AML-193 (cell line): ENCODE measurements around the gene EDN1.

Experiments used
- DNase-seq, 2 experiments: peaks; one replicate each; lab custom pipeline; 2025; lab: John Stamatoyannopoulos, UW

Gene EDN1

GRCh38 chr6:12289933-12290820 is at the start of gene EDN1:
TSS of gene EDN1 (plus strand) at chr6:12290361. CDS start at chr6:12290630, 269 bp downstream.
- peak; percentile 82 to 83 for DNase-seq

DNA sequence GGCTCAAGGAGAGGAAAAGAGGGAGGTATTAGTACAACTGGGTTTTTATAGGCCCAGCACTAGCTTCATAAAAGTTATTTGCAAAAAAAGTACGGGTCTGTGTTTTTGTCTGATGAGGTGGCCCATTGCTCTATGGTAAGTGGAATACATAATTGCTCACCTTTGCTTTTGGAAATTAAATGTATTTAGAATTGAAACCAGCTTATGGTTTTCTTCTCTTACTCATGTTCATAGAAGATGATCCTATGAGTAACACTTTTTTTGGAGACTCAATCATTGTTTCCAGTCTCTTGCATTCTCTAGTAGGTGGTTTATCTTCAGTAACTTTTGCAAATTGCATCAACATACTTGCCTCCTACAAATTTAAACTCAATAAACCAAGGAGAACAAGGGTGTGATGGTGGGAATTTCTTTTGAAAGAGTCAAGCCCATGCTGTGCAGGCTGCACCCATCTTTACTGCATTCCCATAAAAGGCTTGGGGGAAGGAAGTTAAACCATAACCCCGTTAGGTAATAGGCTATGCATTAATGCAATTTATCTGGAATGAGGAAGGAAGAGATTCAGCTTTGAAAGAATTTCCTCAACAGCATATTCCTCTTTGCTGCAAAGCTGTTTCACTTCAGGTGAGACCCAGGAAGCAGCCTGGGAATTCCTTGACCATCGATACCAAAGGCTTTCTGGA is 48.5 kb upstream of the EDN1 start:
- peak; percentile 81 to 82 for DNase-seq

- no peak for DNase-seq
Observed at GRCh38 chr6:12243169-12243568, 47.0 kb upstream of the EDN1 start.

- DNase-seq, result no peak
Observed at GRCh38 chr6:12245360-12245759, 44.8 kb upstream of the EDN1 start.

DNA sequence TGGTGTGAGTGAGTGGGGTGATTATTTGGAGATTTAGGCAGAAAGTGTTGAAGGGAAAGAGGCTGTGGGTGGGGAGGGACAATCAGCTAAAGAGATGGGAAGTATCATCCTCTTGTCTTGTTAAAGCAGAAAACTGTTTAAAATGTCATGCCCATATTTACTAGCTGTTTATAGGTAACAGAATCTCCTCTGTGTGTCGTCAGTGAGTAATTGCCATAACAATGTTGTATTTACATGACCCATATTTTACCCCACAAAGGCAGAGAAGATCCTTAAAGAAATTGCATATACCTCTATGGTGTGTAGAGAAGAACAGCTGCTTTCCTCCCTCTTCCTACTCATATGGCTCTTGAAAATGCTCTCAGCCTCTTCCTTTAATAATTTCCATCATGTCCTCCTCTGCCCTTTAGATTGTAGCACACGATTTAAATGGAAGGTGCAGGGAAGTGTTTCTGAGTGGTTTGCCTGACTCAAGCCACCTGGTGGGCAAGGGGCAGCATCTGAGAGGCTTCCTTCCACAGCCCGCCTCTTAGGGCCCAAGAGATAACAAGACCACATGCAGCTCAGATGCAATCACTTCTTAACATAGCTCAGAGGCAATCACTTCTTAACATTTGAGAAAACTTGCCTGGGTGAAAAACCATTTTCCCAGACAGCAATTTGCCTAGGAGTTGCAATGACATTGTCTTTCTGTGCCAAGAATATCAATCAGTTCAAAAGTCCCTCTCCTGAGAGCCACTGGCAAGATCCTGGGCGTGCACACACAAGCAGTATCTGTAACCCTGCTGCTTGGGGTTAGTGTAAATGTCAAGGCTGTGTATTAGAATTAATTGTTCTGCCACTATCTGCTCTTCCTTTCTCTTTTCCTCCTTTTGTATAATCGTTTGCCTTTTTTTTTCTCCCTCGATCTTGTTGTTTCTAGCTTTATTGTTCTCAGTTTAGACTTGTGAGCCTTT is 44.1 kb upstream of the EDN1 start:
- DNase-seq, result no peak

GRCh38 chr6:12246900-12247299 is 43.3 kb upstream of the EDN1 start:
- DNase-seq, result no peak

- no peak for DNase-seq
Observed at GRCh38 chr6:12249541-12250382, 40.4 kb upstream of the EDN1 start.

- no peak for DNase-seq
Observed at GRCh38 chr6:12250383-12250770, 39.8 kb upstream of the EDN1 start.

GRCh38 chr6:12254210-12254609 is 36.0 kb upstream of the EDN1 start:
- no peak for DNase-seq

GRCh38 chr6:12258191-12258590 is 32.0 kb upstream of the EDN1 start:
- DNase-seq, result no peak

DNA sequence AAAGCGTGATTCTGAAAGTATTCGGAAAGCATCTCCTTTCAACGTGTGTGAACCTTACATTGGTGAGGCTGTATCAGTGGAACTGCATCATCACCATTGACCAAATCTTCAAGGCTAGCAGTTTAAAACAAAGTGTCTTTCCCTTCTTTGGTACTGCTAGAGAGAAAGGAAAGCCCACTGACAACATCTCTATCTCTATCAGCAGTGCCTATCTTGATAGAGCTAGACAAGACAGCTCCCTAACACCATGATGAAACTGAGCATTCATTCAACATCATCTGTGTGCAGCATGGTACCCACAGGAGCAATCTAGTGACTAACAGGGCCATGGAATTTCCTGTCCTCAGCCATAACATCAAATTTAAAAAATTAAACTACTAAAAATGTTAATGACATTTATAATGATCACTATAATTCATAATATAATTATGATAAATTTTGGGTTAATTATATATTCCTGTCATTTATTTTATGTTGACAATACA is 31.5 kb upstream of the EDN1 start:
- no peak for DNase-seq

DNA sequence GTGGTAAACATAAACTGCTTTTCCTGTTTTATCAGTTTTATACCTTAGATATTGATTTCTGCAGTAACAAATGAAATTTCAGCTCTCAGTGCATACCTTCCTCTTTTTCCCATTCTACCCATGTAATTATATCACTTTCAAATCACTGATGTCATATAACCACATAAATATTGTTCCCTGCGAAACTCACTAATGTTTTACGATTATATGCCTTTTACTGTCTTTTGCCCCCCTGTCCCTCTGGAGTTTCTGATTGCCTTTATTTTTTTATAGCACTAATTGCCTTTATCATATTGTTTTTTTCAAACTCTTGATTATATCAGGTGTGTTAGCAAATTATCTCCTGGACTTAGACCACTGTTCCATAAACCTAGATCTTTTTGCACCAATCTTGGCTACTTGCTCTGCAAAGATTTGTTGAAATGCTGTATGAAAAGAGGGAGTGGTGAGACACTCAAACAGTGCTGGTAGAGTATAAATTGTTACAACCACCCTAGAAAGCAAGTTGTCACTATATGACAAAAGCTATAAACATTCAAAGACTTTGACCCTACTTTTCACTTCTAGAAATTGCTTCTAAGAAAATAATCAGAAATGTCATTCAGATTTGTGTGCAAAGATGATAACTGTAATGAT is 29.6 kb upstream of the EDN1 start:
- no peak for DNase-seq

DNA sequence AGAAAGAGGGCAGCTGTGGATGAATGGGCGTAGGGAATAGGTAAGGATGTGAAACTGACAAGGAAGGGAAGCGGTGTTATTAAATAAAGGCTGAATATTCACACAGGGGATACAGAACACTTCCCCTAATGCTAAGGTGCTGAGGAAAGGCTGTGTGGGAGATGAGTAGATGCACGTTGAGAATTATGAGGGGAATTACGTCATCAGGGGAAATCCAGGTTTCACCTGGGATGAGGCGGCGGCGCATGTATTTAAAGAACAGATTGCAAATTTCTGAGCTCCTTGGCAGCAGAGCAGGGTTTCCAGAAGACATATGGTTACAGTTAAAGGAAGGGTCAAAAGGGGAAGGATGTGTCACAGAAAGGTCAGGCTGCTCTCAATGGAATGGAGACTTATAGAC is 28.7 kb upstream of the EDN1 start:
- peak in 1 of 2 experiments; percentile 3 for DNase-seq

DNA sequence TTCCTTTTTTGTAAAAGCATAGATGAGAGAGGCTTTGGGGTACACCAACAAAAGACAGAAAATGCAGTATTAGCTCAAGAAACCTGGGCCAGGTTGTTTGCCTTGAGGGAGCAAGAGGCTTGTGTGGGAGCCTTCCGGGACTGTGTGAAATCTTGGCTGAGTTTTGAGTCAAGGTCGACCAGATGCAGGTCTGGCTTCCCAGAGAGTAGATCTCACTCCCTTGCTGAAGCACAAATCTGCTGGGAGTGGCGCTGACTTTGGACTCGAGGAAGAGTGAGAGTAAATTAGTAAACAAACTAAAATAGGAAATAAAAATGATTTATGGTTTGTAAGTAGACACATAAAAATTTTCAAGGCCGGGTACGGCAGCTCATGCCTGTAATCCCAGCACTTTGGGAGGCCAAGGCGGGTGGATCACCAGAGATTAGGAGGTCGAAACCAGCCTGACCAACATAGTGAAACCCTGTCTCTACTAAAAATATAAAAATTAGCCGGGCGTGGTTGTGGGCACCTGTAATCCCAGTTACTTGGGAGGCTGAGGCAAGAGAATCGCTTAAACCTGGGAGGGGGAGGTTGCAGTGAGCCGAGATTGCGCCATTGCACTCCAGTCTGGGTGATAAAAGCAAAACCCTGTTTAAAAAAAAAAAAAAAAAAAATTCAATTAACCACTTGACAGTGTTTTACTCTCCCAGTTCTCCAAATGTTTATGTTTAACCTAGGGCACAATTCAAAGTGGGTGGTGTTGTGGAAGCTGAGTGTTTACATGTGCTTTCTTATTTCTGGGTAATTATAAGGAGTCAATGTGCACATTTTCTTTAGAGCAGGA is 27.7 kb upstream of the EDN1 start:
- no peak for DNase-seq

GRCh38 chr6:12263403-12263802 is 26.8 kb upstream of the EDN1 start:
- DNase-seq, result no peak

DNA sequence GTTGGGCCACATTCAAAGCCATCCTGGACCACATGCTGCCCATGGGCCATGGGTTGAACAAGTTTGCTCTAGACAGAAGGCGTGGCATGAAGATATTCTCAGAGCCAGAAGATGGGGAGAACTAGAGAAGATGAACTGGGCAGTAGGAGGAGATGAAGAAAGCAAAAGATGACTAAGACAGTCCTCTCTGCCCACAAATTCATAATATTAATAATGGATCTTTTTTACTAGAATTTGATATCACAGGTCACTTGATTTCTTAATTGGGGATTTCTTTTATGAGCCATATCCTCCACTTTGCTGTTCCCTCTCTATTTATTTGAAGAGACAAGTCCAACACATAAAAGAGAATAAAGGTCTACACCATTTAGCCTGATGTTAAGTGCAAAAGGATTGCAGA is 25.5 kb upstream of the EDN1 start:
- no peak for DNase-seq

- DNase-seq, result no peak
Observed at GRCh38 chr6:12265296-12265695, 24.9 kb upstream of the EDN1 start.

- DNase-seq, result peak; percentile 98 to 99
Observed at GRCh38 chr6:12265791-12266190, 24.4 kb upstream of the EDN1 start.

DNA sequence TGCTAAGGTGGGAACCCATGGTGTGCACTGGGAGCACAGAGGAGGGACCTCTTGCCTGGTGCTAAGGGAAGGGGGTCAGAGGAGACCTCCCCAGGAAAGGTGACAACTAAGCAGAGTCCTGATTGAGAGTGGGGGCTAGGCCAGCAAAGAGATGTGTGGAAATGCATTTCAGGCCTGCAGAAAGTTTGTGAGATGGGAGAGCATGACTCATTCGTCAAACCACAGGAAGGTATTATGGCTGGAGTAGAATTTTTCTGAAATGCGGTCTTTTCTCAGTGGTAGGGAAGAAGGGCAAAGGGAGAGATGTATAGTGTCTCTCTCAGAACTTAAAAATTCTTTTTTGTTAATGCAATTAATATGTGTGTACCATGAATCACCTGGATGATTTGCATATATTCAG is 23.6 kb upstream of the EDN1 start:
- DNase-seq, result peak; percentile 85 to 86

GRCh38 chr6:12269110-12269509 is 21.1 kb upstream of the EDN1 start:
- DNase-seq, result peak; percentile 82 to 87
